ENCODE data around the gene PDE4B.

DNA sequence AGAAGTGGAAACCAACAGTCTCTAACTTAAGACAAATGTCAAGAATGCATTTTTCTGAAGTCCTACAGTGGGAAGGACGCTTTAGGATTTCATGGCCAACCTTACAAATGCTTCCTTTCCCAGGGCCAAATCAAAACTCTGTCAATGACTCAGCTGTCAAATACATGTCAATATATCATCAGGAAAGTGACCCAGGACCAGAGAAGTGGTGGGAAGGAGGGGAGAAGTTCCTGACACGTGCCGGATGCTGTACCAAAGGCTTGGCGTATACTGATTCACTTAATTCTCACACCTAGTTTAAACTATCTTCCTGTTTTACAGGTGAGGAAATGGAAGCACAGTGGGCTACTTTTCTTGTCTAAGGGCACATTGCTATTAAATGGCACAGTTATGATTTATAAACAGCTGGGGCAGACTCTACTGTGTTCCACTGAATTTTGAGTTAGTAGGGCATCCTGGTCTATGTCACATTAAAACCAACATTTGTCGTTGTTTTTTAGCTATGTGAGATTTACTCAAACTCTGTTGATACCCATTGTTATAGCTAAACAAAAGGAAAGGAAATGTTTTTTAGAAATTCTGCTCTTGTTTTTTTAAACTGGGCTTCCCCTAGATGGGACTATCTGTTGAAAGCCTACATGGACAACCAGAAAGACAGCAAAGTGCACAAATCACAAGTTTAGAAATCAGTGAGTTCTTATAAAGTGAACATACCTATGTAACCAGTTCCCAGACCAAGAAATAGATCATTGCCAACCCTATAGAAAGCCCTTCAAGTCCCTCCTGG, 533.1 kb downstream of the PDE4B start:
- TF ChIP-seq POLR2A (IDR thresholded peaks at IDR 0.05) = no peak
- TF ChIP-seq, protein P1, sequence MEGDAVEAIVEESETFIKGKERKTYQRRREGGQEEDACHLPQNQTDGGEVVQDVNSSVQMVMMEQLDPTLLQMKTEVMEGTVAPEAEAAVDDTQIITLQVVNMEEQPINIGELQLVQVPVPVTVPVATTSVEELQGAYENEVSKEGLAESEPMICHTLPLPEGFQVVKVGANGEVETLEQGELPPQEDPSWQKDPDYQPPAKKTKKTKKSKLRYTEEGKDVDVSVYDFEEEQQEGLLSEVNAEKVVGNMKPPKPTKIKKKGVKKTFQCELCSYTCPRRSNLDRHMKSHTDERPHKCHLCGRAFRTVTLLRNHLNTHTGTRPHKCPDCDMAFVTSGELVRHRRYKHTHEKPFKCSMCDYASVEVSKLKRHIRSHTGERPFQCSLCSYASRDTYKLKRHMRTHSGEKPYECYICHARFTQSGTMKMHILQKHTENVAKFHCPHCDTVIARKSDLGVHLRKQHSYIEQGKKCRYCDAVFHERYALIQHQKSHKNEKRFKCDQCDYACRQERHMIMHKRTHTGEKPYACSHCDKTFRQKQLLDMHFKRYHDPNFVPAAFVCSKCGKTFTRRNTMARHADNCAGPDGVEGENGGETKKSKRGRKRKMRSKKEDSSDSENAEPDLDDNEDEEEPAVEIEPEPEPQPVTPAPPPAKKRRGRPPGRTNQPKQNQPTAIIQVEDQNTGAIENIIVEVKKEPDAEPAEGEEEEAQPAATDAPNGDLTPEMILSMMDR (IDR thresholded peaks at IDR 0.05) = no peak
